ENCODE measurements around the gene ALX3. TPM values are rescaled to one million over a fixed set of nuclear protein-coding genes. Genes with fewer than 3 reads are reported as not detected.

Gene ALX3
- total RNA-seq, 2 donors from 2014 or later, result not detected

DNA sequence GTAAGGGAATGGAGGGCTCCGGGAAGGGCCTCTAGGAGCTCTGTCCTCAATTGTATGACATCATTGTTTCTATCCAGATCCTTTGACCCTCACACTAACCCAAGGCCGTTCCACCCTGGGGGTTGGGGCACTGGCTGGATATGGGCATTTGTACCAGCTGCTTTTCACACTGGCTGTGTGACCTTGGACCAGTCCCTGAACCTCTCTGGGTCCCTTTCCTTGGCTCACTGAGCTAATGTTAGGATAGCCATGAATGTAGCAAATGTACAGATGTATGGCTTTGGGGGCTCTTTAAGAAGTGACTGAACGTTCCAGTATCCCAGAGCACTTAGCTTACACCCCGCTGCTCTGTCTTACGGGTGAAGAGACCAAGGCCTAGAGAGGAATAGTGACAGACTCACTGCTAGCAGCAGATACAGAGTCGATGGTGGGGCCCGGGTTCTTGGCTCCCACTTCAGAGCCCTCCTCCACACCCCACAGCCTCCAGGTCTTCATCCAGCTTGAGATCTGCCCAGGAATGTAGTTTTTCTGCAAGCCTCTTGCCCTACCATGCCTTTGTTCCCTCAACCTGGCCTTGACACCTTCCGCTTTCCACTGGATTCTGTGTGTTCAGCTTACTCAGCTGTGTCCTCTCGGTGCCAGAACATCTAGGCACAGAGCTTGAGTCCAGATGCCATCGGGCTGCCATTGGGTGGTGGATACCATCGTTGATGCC, 27.2 kb upstream of the ALX3 start:
- ATAC-seq (replicated peaks), result no peak
- Mint-ChIP-seq H3K27me3 (peaks cover 18% of the 10 kb centered on the region), H3K4me1 (no peaks in the 10 kb centered on the region), H3K9me3 (no peaks in the 10 kb centered on the region), H3K27ac (no peak overlapping the region), H3K4me3 (no peak overlapping the region), H3K36me3 (ENCODE audit: low read depth) (no peaks in the 10 kb centered on the region)

DNA sequence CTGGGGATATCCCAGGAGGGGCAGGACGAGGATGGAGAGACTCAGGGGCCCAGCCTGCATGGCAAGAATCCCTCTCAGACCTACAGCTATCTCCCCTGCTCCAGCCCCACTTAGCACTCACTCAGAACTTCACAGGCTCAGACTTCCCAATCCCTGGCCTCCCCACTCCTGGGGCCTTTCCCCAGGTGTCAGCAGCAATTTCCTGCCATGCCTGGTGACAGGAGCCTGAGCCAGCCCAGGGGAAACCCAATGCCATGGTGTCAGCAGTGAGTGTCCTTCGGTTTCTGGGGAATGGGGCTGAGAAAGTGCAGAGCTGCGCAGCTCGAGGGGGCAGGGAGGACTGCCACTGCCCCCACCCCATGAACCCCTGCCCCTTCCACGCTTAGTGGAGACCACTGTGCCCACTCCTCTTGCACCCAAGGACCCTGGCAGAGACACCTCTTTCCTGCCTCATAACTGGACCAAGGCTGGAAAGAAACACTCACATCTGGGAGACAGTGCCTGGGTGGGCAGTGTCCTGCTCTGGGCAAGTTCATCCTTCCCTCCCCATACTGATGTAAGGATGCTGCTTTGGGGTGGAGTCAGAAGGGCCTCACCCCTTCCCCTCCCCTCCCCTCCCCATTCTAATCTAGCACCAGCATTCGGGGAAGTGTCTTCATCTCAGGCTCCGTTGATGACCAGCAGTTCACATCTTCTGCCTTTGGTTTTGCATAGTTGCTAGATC, 24.6 kb upstream of the ALX3 start:
- Mint-ChIP-seq H3K27ac (no peak overlapping the region), H3K4me3 (no peak overlapping the region), H3K9me3 (no peaks in the 10 kb centered on the region)

GRCh38 chr1:110092991-110093390, 22.5 kb upstream of the ALX3 start:
- no peaks in the 10 kb centered on the region for H3K4me1 Mint-ChIP-seq
- H3K36me3 Mint-ChIP-seq (ENCODE audit: low read depth), result no peaks in the 10 kb centered on the region
- no peak for ATAC-seq (replicated peaks)
- H3K27ac Mint-ChIP-seq, result no peak overlapping the region
- peaks cover 19% of the 10 kb centered on the region for H3K27me3 Mint-ChIP-seq
- H3K4me3 Mint-ChIP-seq, result no peak overlapping the region
- no peaks in the 10 kb centered on the region for H3K9me3 Mint-ChIP-seq

More for the DNA sequence above, 24.6 kb upstream of the ALX3 start:
- peaks cover 22% of the 10 kb centered on the region for H3K27me3 Mint-ChIP-seq
- no peaks in the 10 kb centered on the region for H3K4me1 Mint-ChIP-seq
- no peak for ATAC-seq (replicated peaks)
- no peaks in the 10 kb centered on the region for H3K36me3 Mint-ChIP-seq (ENCODE audit: low read depth)

GRCh38 chr1:110091791-110092190, 21.3 kb upstream of the ALX3 start:
- H3K27ac Mint-ChIP-seq, result no peak overlapping the region
- peaks cover 22% of the 10 kb centered on the region for H3K27me3 Mint-ChIP-seq
- H3K4me1 Mint-ChIP-seq, result no peaks in the 10 kb centered on the region
- H3K36me3 Mint-ChIP-seq (ENCODE audit: low read depth), result no peaks in the 10 kb centered on the region
- no peak for ATAC-seq (replicated peaks)
- no peaks in the 10 kb centered on the region for H3K9me3 Mint-ChIP-seq
- H3K4me3 Mint-ChIP-seq, result no peak overlapping the region

GRCh38 chr1:110091381-110091780, 20.9 kb upstream of the ALX3 start:
- Mint-ChIP-seq H3K9me3 (no peaks in the 10 kb centered on the region), H3K27ac (no peak overlapping the region), H3K4me1 (no peaks in the 10 kb centered on the region), H3K36me3 (ENCODE audit: low read depth) (no peaks in the 10 kb centered on the region), H3K4me3 (no peak overlapping the region), H3K27me3 (peaks cover 22% of the 10 kb centered on the region)
- ATAC-seq (replicated peaks), result no peak

DNA sequence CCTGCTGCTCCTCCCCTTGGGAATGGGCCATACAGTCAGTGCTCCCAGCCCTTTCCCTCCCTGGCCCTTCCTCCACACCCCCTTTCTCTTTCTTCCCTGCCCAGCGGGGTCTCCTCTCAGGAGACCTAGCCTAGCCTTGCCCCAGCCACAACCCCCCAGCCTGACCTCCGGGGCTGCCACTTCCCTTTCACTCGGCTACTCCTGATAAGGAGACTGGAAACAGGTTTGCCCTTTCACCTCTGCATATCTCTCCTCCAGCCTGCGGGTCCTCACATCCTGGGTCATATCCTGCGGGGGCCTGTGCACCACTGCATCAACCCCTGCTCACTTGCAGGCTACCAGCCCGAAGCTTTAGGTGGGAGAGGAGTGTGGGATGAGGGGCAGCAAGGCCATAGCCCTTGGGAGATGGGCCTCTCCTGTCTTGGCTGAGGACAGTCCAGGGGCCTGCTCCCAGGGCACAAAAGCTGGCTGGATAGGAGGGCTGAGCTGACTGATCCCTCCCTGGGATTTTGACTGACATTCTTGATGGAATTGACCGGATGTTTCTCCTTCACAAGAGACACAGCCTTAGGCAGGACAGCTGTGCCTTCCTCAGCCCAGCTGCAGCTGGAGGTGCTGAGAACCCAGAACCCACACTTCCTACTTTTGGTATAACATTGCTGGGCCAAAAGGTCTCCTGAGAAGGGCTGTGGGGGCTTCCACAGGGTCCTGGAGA, 19.2 kb upstream of the ALX3 start:
- Mint-ChIP-seq H3K4me1 (no peaks in the 10 kb centered on the region), H3K36me3 (ENCODE audit: low read depth) (no peaks in the 10 kb centered on the region), H3K27ac (no peak overlapping the region), H3K9me3 (no peaks in the 10 kb centered on the region), H3K27me3 (peaks cover 25% of the 10 kb centered on the region), H3K4me3 (no peak overlapping the region)
- no peak for ATAC-seq (replicated peaks)

- Mint-ChIP-seq H3K36me3 (ENCODE audit: low read depth) (no peaks in the 10 kb centered on the region), H3K4me3 (no peak overlapping the region), H3K4me1 (no peaks in the 10 kb centered on the region), H3K9me3 (no peaks in the 10 kb centered on the region), H3K27ac (no peak overlapping the region), H3K27me3 (peaks cover 25% of the 10 kb centered on the region)
- no peak for ATAC-seq (replicated peaks)
Measured at GRCh38 chr1:110088739-110089316, 18.4 kb upstream of the ALX3 start.

DNA sequence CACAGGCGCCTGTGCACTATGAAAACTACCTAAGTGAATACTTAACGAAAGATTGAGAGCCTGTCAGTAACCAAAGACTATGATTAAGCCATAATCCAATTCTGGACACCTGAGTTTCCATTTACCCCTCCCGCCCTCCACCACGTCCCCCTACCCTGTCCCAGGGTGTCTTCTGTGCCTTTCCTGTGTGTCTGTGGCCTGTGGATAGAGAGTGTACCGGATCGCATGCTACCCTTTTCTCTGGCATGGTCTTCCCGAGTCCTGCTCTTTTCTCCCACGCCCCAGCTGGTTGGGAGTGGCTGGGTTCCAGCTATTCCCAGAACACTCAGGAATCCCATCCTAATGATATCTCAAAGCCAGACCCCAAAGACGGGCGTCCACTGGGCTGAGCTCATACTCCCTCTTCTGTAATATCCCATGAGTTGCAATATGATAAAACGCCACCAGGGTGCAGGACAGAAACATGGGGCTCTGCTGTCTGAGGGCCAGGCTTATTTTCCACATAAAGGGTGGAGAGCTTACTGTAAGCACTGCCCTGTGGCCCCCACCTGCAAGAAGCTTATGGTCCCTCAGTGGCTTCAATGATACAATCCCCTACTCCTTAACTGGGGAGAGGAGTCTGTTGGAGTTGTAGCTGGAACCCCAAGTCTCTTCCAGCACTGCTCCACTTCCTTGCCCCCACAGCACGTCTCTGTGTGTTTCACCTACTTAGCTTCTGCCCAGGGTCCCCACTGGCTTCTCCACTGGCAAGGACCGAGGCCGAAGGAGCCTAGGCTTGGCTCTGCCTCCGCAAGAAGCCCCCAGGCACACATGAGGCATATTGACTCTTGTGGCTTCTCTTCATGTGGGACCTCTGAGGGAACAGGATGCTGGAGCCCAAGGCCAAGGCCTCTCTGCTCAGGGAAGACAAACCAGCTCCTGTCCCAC, 17.6 kb upstream of the ALX3 start:
- Mint-ChIP-seq H3K27me3 (peaks cover 30% of the 10 kb centered on the region), H3K4me1 (peaks cover 5% of the 10 kb centered on the region), H3K4me3 (no peak overlapping the region), H3K27ac (no peak overlapping the region), H3K36me3 (ENCODE audit: low read depth) (no peaks in the 10 kb centered on the region), H3K9me3 (no peaks in the 10 kb centered on the region)
- ATAC-seq (replicated peaks), result peak; percentile 47

GRCh38 chr1:110086961-110087360, 16.5 kb upstream of the ALX3 start:
- Mint-ChIP-seq H3K4me3 (no peak overlapping the region), H3K4me1 (peaks cover 5% of the 10 kb centered on the region), H3K9me3 (no peaks in the 10 kb centered on the region), H3K27ac (no peak overlapping the region), H3K27me3 (peaks cover 29% of the 10 kb centered on the region), H3K36me3 (ENCODE audit: low read depth) (no peaks in the 10 kb centered on the region)
- no peak for ATAC-seq (replicated peaks)

DNA sequence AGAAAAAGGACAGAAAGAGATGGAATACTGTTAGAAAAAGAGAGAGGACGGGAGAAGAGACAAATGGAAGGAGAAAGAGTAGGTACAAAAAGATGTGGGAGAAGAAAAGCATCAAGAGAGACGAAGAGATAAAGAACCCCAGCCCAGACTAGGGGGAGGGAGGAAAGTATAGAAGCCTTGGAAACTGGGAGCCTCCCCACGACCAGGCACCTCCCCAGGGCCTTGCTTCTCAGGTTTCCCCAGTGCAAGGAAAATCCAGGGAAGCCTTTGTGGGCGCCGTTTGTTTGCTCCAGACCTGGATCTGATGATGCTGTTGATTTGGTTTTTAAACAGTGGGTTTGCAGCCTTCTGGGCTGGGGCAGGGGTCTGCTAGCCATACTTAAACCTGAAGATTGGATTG, 15.2 kb upstream of the ALX3 start:
- Mint-ChIP-seq H3K9me3 (no peaks in the 10 kb centered on the region), H3K36me3 (ENCODE audit: low read depth) (no peaks in the 10 kb centered on the region), H3K4me1 (peaks cover 5% of the 10 kb centered on the region), H3K27me3 (peaks cover 32% of the 10 kb centered on the region), H3K27ac (no peak overlapping the region), H3K4me3 (peak overlapping the region; percentile 68)
- ATAC-seq (replicated peaks), result no peak

GRCh38 chr1:110084227-110085078, 14.0 kb upstream of the ALX3 start:
- Mint-ChIP-seq H3K36me3 (ENCODE audit: low read depth) (no peaks in the 10 kb centered on the region), H3K27me3 (peaks cover 33% of the 10 kb centered on the region), H3K9me3 (no peaks in the 10 kb centered on the region), H3K4me1 (peaks cover 5% of the 10 kb centered on the region), H3K27ac (peak overlapping the region; percentile 45), H3K4me3 (peak overlapping the region; percentile 68)
- peak; percentile 86 for ATAC-seq (replicated peaks)

DNA sequence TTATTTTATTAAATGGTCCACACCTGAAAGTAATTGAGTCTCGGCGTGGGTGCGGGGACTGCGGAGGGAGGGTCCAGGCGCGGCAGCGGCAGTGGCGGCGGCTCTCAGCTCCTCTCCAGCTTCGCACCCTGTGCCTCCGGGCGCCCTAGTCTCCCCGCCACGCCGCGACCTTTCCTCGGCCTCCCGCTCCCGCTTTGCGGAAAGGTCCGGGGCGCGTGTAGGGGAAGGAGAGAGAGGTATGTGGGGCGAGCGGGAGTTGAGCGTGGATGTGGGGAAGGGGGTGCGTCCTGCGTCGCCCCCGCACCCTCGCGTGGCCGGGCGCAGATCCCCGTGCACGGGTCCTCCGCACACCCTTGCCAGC, 13.4 kb upstream of the ALX3 start:
- ATAC-seq (replicated peaks), result peak; percentile 27
- H3K9me3 Mint-ChIP-seq, result no peaks in the 10 kb centered on the region
- H3K27me3 Mint-ChIP-seq, result peaks cover 33% of the 10 kb centered on the region
- H3K27ac Mint-ChIP-seq, result no peak overlapping the region
- peaks cover 5% of the 10 kb centered on the region for H3K4me1 Mint-ChIP-seq
- H3K4me3 Mint-ChIP-seq, result peak overlapping the region; percentile 68
- H3K36me3 Mint-ChIP-seq (ENCODE audit: low read depth), result no peaks in the 10 kb centered on the region
